Measurements from ENCODE around the gene ZNF124.
"Not testable (repeated sequence)": the region's sequence is repeated elsewhere in the genome, so short reads cannot be mapped to it uniquely, and the experiment has no call there.

The ZNF124 gene

DNA sequence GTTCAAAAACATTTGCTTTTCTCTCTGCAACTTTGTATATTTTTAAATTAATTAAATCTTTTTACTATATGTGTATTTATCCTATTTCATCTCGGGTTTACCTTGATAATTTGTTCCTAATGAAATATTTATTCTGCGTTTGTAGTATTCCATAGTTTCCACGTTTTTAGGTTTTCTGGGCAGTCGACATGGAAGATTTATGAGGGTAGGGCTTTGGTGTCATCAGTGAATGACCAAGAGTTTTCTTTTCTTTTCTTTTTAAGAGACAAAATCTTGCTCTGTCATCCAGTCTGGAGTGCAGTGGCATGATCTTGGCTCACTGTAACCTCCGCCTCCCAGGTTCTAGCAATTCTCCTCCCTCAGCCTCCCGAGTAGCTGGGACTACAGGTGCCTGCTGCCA, 50.4 kb downstream of the ZNF124 start:
- no peak overlapping the region for H3K9ac ChIP-seq (ENCODE audit: low read length)
- H3K27me3 ChIP-seq (ENCODE audit: control insufficient read depth in 1 of 2, insufficient read depth in 2 of 2, low read length in 2 of 2): no peaks in the 10 kb centered on the region
- no peak overlapping the region for H3K4me3 ChIP-seq (ENCODE audit: low read depth in 1 of 2, low read length in 2 of 2)
- no peaks in the 10 kb centered on the region for H3K4me1 ChIP-seq (ENCODE audit: insufficient read depth, low read length)
- no peaks in the 10 kb centered on the region for H3K9me3 ChIP-seq (ENCODE audit: low read length)
- H3K36me3 ChIP-seq (ENCODE audit: insufficient read depth, low read length): no peaks in the 10 kb centered on the region
- H3K27ac ChIP-seq (ENCODE audit: low read depth, low read length): no peak overlapping the region

DNA sequence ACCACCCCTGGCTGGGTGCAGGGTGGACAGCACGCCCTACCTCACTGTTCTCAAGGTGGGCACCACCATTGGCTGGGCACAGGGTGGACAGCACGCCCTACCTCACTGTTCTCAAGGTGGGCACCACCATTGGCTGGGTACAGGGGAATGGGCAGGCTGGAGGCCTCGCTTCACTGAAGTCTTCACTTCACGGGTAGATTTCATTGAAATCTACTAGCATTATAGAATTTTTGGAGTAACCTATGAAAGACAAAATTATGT, 51.5 kb downstream of the ZNF124 start:
- H3K9me3 ChIP-seq (ENCODE audit: low read length); H3K4me3 ChIP-seq (ENCODE audit: low read depth in 1 of 2, low read length in 2 of 2); H3K27me3 ChIP-seq (ENCODE audit: control insufficient read depth in 1 of 2, insufficient read depth in 2 of 2, low read length in 2 of 2); H3K4me1 ChIP-seq (ENCODE audit: insufficient read depth, low read length); H3K27ac ChIP-seq (ENCODE audit: low read depth, low read length); H3K9ac ChIP-seq (ENCODE audit: low read length); H3K36me3 ChIP-seq (ENCODE audit: insufficient read depth, low read length): not testable (repeated sequence)

DNA sequence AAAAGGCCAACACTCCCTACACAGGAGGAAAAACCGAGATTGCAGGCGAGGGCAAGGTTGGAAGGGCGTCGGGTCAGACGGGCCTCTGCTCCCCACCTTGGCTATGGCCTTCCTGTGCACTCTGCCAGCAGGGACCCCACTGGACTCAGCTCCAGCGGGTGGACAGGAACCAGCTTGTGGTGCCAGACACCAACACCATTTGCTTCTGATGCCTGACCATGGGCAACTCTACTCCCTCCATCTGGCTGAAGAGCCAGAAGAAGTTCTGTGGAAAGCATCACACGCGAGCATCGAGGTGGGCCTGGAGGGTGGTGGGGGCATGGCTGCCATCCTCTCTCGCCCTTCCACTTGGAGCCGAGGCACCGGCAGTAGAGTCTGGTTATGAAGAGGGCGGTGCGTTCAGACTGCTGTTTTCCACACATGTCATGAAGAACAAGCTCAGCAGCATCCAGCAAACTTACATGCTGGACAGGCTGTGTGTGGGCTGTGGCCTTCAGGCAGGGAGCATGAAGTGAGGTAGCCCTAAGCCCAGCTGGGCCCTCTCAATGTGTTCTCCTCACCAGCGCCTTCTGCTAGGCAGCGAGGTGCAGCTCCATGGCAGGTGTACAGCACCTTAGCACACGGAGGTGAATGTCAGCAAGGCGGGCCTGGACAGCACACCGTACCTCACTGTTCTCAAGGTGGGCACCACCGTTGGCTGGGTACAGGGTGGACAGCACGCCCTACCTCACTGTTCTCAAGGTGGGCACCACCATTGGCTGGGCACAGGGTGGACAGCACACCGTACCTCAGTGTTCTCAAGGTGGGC, 52.0 kb downstream of the ZNF124 start:
- Histone ChIP-seq H3K36me3 (ENCODE audit: insufficient read depth, low read length) (no peaks in the 10 kb centered on the region), H3K9me3 (ENCODE audit: low read length) (no peaks in the 10 kb centered on the region), H3K4me1 (ENCODE audit: insufficient read depth, low read length) (no peaks in the 10 kb centered on the region), H3K9ac (ENCODE audit: low read length) (no peak overlapping the region), H3K27me3 (ENCODE audit: control insufficient read depth in 1 of 2, insufficient read depth in 2 of 2, low read length in 2 of 2) (no peaks in the 10 kb centered on the region), H3K27ac (ENCODE audit: low read depth, low read length) (no peak overlapping the region), H3K4me3 (ENCODE audit: low read depth in 1 of 2, low read length in 2 of 2) (no peak overlapping the region)

DNA sequence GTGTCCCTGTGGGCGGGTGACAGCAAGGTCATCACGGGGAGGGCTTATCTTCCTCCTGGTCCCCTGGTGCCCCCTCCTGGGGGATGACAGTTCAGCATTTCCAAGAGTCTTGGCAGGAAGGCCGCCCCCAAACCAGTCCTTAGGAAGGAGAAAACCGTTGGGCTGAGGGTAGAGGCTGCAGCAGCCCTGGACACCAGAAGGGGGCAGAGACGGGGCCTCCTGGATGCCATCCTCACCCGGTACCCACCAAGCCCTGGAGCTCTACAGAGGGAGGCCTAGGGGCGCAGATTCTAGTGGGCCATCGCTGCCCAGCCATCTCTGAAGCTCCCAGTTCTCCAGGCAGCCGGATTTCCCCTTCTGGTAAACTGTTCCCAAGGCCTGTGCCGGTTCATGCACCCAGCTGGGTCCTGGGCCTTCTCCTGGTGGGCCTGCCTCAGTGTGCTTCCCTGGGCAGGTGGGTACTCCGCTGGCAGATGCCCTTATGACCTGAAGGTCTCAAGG, 52.8 kb downstream of the ZNF124 start:
- Histone ChIP-seq H3K9ac (ENCODE audit: low read length) (no peak overlapping the region), H3K36me3 (ENCODE audit: insufficient read depth, low read length) (no peaks in the 10 kb centered on the region)

DNA sequence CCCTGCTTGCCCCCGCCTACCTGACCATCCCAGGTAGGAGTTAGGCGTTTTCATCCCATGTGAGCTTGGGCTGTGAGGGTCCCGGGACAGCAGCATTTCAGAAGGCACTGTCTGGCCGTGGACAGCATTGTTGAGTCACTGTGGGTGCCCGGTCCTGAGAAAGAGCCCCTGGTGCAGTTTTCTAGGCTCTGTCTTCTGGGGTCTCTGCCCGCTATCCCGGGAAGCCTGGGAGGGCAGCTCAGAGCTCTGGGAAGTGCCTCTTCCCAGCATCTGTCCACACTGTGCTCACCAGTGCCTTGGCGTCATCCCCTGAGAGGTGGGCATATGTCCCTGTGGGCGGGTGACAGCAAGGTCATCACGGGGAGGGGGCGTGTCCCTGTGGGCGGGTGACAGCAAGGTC, 56.3 kb downstream of the ZNF124 start:
- Histone ChIP-seq H3K4me3 (ENCODE audit: low read depth in 1 of 2, low read length in 2 of 2) (no peak overlapping the region), H3K36me3 (ENCODE audit: insufficient read depth, low read length) (no peaks in the 10 kb centered on the region), H3K9ac (ENCODE audit: low read length) (no peak overlapping the region), H3K27ac (ENCODE audit: low read depth, low read length) (no peak overlapping the region), H3K27me3 (ENCODE audit: control insufficient read depth in 1 of 2, insufficient read depth in 2 of 2, low read length in 2 of 2) (no peaks in the 10 kb centered on the region), H3K4me1 (ENCODE audit: insufficient read depth, low read length) (peaks cover 3% of the 10 kb centered on the region), H3K9me3 (ENCODE audit: low read length) (no peaks in the 10 kb centered on the region)

More for the DNA sequence above, 52.8 kb downstream of the ZNF124 start:
- Histone ChIP-seq H3K27ac (ENCODE audit: low read depth, low read length) (no peak overlapping the region), H3K27me3 (ENCODE audit: control insufficient read depth in 1 of 2, insufficient read depth in 2 of 2, low read length in 2 of 2) (no peaks in the 10 kb centered on the region), H3K4me1 (ENCODE audit: insufficient read depth, low read length) (no peaks in the 10 kb centered on the region), H3K4me3 (ENCODE audit: low read depth in 1 of 2, low read length in 2 of 2) (no peak overlapping the region), H3K9me3 (ENCODE audit: low read length) (no peaks in the 10 kb centered on the region)

DNA sequence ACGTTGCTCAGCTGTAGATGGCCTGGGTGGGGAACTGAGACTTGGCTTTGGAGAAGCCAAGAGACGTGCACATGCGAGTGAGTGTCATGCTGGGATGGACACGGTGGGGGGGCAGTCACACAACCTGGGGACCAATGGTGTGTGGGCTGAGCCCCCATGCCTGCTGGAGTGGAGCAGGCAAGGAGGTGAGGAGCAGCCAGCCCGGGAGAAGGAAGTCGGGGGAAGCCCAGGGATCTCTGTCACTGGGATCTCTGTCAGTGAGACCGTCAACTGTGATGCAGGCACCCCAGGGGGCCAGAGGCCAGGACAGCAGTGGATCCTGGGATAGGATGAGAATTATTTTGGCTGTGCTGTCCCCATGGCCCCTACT, 56.7 kb downstream of the ZNF124 start:
- Histone ChIP-seq H3K9me3 (ENCODE audit: low read length) (no peaks in the 10 kb centered on the region), H3K4me3 (ENCODE audit: low read depth in 1 of 2, low read length in 2 of 2) (no peak overlapping the region), H3K36me3 (ENCODE audit: insufficient read depth, low read length) (no peaks in the 10 kb centered on the region), H3K27me3 (ENCODE audit: control insufficient read depth in 1 of 2, insufficient read depth in 2 of 2, low read length in 2 of 2) (no peaks in the 10 kb centered on the region), H3K27ac (ENCODE audit: low read depth, low read length) (no peak overlapping the region), H3K9ac (ENCODE audit: low read length) (no peak overlapping the region), H3K4me1 (ENCODE audit: insufficient read depth, low read length) (peaks cover 5% of the 10 kb centered on the region)

DNA sequence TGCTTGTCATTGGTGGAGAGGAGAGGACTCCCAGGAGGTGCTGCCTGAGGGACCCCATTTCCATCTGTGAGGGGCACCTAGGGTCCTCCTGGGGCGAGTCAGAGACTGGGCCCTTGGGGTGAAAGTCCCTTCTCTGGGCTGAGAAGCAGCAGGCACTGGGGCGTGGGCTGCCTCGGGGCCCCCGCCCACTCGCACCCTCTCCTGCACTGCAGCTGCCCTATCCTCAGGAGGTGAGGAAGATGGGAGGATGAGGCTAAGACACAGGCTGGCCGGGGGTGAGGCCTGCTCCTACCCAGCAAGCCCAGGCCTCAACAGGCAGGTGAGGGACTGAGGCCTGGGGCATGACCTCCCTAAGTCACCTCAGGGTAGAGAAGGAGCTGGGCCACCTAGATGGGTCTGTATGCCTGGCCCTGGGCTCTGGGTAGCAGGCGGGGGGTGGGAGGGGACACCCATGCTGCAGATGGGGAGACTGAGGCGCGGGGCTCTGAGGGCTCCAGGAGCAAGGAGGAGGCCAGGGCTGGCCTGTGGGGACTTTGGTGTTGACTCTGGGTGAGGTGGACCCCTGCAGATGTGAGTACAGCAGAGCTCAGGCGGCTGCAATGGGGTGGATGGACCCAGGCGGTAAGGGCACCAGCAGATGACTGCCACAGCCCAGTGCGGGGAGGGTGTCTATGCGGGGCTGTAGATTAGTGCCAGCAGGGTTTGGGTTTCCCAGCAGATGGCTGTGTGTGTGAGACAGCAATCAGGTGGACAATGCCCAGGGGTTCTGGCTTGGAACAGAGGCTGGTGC, 57.3 kb downstream of the ZNF124 start:
- peaks cover 5% of the 10 kb centered on the region for H3K4me1 ChIP-seq (ENCODE audit: insufficient read depth, low read length)
- H3K4me3 ChIP-seq (ENCODE audit: low read depth in 1 of 2, low read length in 2 of 2): no peak overlapping the region
- H3K27ac ChIP-seq (ENCODE audit: low read depth, low read length): no peak overlapping the region
- H3K36me3 ChIP-seq (ENCODE audit: insufficient read depth, low read length): no peaks in the 10 kb centered on the region
- H3K27me3 ChIP-seq (ENCODE audit: control insufficient read depth in 1 of 2, insufficient read depth in 2 of 2, low read length in 2 of 2): no peaks in the 10 kb centered on the region
- H3K9ac ChIP-seq (ENCODE audit: low read length): no peak overlapping the region
- no peaks in the 10 kb centered on the region for H3K9me3 ChIP-seq (ENCODE audit: low read length)

DNA sequence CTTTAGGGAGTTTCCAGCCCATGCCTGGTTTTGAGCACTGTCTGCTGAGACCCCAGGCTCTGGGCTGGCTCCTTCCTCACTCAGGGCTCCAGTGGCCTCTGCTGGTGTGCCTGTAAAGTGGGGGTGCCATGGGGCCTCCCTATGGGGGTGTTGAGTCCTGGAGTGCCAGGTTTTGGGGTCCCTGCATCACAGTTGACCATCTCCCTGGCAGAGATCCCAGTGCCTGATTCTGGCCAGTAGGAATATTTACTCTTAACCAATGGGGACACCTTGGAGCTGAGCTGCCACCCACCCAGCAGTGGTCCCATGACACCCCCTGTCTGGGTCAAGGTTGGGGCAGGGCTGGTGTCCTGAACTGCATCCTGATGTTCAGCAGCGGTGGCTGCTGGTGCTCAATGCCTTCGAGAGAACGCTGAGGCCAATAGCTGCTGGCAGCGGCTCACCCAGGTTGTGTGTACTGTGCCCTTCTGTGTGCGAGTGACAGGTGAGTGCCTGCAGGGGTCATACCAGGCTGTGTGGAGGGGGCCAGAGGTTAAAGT, 58.0 kb downstream of the ZNF124 start:
- no peaks in the 10 kb centered on the region for H3K27me3 ChIP-seq (ENCODE audit: control insufficient read depth in 1 of 2, insufficient read depth in 2 of 2, low read length in 2 of 2)
- H3K9ac ChIP-seq (ENCODE audit: low read length): no peak overlapping the region
- peaks cover 5% of the 10 kb centered on the region for H3K4me1 ChIP-seq (ENCODE audit: insufficient read depth, low read length)
- no peaks in the 10 kb centered on the region for H3K36me3 ChIP-seq (ENCODE audit: insufficient read depth, low read length)
- H3K9me3 ChIP-seq (ENCODE audit: low read length): no peaks in the 10 kb centered on the region
- H3K4me3 ChIP-seq (ENCODE audit: low read depth in 1 of 2, low read length in 2 of 2): no peak overlapping the region
- no peak overlapping the region for H3K27ac ChIP-seq (ENCODE audit: low read depth, low read length)

DNA sequence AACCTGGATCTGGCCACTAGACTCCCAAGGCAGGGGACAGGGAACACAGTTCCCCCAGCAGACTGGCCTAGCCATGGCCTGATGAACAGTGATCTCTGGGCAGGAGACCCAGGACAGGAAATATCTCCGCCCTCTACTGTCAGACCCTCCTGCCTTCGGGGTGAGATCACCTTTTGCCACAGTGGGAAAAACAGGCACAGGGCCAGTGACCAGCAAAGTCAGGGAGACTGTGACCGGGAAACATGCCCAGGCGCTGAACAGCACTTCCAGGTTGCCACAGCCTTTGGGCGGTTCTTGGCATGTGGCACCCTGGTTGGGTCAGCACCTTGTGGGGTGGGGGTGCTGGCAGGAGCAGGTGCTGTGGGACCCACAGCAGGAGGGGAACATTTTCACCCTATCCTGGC, 58.7 kb downstream of the ZNF124 start:
- Histone ChIP-seq H3K36me3 (ENCODE audit: insufficient read depth, low read length) (no peaks in the 10 kb centered on the region), H3K27me3 (ENCODE audit: control insufficient read depth in 1 of 2, insufficient read depth in 2 of 2, low read length in 2 of 2) (no peaks in the 10 kb centered on the region), H3K9ac (ENCODE audit: low read length) (no peak overlapping the region), H3K27ac (ENCODE audit: low read depth, low read length) (no peak overlapping the region), H3K4me1 (ENCODE audit: insufficient read depth, low read length) (peaks cover 5% of the 10 kb centered on the region), H3K4me3 (ENCODE audit: low read depth in 1 of 2, low read length in 2 of 2) (no peak overlapping the region), H3K9me3 (ENCODE audit: low read length) (no peaks in the 10 kb centered on the region)

DNA sequence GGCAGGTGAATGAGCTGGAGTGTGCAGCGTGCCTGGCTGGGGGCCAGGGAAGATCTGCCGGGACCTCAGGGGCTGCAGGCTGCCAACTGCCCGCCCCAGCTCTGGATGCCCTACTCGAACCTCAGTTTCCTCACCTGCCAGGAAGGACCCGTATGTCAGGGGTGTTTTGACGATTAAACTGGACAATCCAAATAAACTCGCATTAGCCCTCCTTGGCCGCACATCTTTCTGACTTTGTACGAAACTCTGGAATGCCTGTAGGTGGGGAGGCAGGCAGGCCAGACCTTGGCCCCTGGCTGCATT, 59.4 kb downstream of the ZNF124 start:
- H3K36me3 ChIP-seq (ENCODE audit: insufficient read depth, low read length): no peaks in the 10 kb centered on the region
- no peaks in the 10 kb centered on the region for H3K27me3 ChIP-seq (ENCODE audit: control insufficient read depth in 1 of 2, insufficient read depth in 2 of 2, low read length in 2 of 2)
- no peaks in the 10 kb centered on the region for H3K9me3 ChIP-seq (ENCODE audit: low read length)
- peak overlapping the region; percentile 63 to 71 for H3K4me3 ChIP-seq (ENCODE audit: low read depth in 1 of 2, low read length in 2 of 2)
- no peak overlapping the region for H3K9ac ChIP-seq (ENCODE audit: low read length)
- H3K27ac ChIP-seq (ENCODE audit: low read depth, low read length): no peak overlapping the region
- peaks cover 5% of the 10 kb centered on the region for H3K4me1 ChIP-seq (ENCODE audit: insufficient read depth, low read length)

DNA sequence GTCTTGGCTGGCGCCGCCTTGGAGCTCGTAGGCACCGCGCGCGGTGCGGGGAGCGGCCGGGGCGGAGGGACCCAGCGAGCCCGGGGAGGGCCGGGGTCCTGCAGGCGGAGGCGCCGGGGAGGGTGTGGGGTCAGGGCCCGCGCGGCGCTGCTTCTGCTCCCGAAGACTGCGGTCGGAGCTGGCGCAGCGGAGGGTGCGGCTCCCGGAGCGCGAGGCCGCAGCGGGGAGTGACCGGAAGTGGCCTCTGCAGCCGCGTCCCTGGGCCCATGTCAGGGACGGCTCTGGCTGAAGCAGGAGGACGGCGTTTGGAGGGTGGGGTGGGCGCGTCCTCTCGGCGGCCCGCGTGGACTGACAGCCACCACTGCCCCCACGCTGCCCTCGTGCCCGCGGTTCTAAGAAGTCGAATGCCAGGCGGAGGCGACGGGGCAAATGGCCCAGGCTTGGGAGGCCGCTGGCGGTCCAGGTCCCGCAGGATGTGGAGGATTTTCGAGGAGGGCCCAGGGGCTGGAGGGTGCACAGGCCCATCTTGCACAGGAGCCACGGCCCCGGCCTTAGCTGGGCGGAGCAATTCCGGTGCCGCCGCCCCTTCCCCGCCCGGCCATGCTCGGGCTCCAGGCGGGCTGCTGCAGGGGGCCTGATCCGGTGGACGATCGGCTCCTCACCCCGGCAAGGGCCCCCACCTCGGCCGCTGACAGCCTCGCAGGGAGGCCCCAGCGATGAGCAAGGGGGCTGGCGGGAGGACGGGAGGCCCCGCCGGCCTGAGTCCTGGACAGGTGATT, 59.9 kb downstream of the ZNF124 start:
- Histone ChIP-seq H3K9ac (ENCODE audit: low read length) (no peak overlapping the region), H3K4me1 (ENCODE audit: insufficient read depth, low read length) (peaks cover 5% of the 10 kb centered on the region), H3K27me3 (ENCODE audit: control insufficient read depth in 1 of 2, insufficient read depth in 2 of 2, low read length in 2 of 2) (no peaks in the 10 kb centered on the region), H3K27ac (ENCODE audit: low read depth, low read length) (peak overlapping the region; percentile 72), H3K36me3 (ENCODE audit: insufficient read depth, low read length) (no peaks in the 10 kb centered on the region), H3K4me3 (ENCODE audit: low read depth in 1 of 2, low read length in 2 of 2) (peak overlapping the region; percentile 63 to 71), H3K9me3 (ENCODE audit: low read length) (no peaks in the 10 kb centered on the region)

Data from muscle layer of colon (tissue), 2 donors.